Measurements from ENCODE around the gene SCLY.
"Not testable (repeated sequence)": the region's sequence is repeated elsewhere in the genome, so short reads cannot be mapped to it uniquely, and the experiment has no call there.

SCLY gene, protein sequence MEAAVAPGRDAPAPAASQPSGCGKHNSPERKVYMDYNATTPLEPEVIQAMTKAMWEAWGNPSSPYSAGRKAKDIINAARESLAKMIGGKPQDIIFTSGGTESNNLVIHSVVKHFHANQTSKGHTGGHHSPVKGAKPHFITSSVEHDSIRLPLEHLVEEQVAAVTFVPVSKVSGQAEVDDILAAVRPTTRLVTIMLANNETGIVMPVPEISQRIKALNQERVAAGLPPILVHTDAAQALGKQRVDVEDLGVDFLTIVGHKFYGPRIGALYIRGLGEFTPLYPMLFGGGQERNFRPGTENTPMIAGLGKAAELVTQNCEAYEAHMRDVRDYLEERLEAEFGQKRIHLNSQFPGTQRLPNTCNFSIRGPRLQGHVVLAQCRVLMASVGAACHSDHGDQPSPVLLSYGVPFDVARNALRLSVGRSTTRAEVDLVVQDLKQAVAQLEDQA

DNA sequence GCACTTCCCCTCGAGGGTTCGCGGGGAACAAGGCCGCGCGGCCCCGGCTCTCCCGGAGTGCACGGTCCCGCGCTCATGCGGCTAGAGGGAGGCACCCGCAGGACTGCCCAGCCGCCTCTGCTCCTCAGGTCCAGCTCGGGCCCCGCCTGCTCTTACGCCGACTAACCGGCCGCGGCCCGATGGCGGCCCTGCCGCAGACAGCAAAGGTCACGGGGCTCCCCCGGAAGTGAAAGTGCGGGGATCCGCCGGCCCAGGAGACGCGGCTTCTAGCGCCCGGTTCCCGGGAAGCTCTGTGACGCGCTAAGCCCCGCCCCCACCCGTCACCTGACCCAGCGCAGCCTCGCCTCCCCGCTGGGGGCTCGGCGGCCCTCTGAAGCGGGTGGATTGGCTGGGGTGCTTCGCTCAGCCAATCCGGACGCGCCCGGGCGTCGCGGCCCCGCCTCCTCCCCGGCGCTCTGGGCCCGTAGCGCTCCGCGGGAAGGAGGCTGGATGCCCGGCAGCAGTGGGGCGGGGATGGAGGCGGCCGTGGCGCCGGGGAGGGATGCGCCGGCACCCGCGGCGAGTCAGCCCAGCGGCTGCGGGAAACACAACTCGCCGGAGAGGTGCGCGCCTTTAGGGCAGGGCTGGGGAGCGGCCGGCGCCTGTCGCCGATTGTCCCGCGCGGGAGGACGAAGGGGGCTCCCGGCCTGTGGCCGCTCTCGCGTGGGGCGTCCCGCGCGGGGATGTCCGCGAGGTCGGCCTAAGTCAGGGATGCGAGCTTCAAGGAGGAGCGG lies at the start of gene SCLY:
Gene SCLY, plus strand, starts transcription at position 460 of the 773 bp plus-strand sequence. Its CDS starts 54 bp downstream, at position 514.
- DNase-seq = peak; percentile 68 to 100 (median 97)

DNA sequence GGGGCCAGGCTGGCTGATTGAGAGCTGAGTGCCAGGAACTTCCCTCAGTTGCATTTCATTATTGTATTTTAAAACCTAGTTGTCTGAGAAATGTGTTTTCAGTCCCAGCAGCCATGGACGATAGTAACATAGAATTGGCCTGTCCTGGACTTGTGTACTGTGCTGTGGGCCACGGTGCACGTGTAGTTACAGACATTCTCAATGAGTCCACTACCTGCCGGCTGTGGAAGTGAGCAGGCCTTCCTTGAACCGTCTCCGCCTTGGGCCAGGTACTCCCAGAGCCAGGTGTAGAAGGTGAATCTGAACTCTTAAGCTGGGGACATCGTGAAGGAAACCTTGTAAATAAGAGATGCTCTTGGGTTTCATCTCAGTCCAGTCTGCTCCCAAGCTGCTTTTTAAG lies 47.0 kb upstream of the SCLY start:
- no peak for DNase-seq

DNA sequence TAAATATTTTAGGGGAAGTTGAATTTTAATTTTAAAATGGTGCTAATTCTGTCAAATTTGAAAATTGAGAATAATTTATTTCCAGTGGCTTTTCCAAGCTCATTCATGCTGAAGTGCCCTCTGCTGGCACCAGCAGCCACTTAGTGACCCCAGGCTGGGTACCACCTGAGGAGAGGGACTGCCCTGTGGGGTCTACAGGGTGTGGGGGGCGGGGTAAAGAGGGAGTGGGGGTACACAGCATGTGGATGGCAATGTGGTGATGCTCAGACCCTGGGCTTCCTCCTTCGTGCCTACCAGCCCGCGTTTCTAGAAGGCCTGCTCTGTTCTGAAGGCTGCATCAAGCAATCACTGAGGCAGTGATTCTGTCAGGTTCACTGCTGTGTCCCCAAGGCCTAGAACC lies 45.1 kb upstream of the SCLY start:
- DNase-seq = peak in 2 of 56 donors; percentile 17 to 21

DNA sequence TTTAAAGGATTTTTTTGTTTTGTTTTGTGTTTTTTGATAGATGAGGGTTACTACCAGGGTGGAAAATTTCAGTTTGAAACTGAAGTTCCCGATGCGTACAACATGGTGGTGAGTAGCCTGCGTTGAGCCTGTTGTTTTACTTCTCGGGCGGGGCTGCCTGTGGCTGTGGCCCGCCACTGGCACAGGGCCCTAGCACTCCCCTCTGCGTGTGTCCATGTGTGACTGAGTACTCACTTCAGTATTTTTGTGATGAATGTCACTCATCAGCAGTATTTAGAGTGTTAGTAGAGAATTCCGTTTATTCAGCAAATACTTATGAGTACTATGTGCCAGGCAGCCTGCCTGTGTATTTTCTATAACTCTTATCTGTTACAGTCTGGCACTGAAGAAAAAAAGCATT lies 44.3 kb upstream of the SCLY start:
- no peak for DNase-seq

DNA sequence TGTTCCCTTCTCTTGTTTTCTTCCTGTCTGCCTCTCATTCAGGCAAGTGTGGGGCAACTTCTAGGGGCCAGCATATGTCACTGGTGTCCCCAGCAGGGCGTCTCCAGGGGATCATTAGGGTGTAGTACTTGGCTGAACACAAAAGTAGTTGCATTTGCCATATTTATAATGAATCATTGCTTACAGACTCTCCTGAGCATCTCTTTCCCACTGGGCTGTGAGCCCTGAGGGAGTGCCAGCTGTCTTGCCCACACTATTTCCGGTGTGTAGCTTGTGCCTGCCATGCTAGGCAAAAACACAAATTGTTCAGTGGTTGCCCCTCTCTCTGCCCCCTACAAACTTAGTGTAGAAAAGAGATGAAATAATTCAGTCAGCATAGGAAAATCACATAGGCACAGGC lies 40.8 kb upstream of the SCLY start:
- no peak for DNase-seq

DNA sequence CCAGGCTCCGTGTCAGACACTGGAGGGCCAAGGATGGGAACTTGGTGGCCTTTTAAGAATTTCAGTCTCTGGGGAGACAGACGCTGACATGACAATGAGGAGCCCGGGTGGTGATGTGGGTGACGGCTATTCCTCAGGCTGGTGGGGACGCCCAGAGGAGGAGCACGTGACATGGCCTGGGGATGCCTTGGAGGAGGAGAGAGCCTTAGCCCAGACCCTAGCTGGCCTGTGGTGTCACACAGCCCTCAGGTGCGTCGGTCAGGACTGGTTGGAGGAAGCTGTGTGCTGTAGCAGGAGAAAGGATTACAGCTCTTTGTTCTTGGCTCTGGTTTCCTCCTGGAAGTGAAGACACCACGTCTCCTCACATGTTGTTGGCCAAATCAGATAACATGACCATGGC lies 40.0 kb upstream of the SCLY start:
- DNase-seq = no peak

DNA sequence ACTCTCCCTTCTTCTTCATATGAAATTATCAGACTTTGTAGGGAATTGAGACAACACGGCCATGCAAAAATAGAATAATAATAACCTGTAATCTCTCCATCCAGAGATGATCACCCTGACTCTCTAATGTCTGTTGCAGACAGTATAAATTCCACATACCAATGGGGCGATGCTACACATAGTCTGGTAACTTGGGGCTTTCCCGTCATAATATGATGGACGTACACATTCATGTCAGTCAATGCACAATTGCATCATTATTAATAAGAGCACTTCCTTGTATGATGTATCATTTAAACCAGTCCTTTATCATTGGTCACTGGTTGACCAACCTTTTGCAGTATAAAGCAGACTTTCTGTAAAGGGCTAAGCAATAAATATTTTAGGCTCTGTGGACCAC lies 39.5 kb upstream of the SCLY start:
- no peak for DNase-seq

DNA sequence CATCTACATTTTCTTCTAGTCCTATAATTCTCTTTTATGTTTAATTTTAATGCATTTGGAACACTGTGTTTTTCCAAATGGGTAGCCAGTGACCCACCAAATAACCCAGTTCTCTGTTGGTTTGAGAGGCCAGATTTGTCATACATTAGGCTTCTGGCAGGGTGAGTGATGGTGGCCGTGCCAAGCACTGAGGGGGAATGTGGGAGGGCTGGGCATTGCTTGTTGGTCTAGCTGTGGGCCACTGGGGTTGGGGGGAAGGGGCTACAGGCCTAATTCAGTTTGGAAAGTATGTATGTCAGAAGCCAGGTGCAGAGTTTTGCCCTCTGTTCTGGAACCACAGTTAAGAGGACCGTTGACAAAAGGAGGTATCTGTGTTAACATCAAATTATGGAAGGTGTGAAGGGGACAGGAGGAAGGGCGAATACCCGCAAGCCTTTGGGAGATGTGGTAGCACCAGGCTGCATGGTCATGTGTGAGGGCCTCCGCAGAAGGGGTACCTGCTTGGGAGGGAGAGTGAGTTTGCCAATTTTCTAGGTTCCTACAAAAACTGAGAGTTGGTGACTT lies 38.1 kb upstream of the SCLY start:
- no peak for DNase-seq

DNA sequence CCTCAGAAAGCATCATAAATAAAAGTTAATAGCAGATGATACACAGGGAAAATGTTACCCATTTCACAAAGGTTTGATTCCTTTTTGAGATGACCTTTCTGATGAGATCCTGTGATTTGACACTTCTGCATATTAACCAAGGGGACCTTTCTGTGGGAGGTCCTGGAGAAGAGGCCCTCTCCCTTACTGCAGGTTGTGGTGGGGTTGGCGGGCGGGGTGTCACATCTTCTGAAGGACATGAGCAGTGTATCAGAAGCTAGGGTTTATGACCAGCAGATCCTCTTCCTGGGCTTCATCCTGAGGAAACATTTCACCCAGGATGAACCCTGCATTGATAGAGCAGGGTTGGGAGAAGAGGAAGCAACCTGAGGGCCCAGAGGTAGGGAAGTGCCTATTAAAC lies 37.2 kb upstream of the SCLY start:
- no peak for DNase-seq

DNA sequence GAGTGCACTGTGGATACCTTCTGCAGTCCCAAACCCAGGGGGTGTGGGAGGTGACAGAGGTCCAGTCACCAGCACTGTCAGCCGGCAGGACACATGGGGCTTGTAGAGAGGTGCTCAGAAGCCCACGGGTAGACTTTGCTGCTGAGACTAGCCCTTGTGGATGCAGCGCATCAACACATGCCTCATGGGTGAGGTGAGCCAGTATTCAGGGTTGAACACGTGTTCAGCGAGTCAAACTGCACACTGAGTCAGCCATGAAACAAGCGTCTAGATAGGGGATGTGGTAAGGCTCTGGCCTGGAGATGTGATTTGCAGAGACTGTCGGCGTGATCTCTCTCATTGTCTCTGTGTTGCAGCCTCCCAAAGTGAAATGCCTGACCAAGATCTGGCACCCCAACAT lies 35.8 kb upstream of the SCLY start:
- DNase-seq = no peak

DNA sequence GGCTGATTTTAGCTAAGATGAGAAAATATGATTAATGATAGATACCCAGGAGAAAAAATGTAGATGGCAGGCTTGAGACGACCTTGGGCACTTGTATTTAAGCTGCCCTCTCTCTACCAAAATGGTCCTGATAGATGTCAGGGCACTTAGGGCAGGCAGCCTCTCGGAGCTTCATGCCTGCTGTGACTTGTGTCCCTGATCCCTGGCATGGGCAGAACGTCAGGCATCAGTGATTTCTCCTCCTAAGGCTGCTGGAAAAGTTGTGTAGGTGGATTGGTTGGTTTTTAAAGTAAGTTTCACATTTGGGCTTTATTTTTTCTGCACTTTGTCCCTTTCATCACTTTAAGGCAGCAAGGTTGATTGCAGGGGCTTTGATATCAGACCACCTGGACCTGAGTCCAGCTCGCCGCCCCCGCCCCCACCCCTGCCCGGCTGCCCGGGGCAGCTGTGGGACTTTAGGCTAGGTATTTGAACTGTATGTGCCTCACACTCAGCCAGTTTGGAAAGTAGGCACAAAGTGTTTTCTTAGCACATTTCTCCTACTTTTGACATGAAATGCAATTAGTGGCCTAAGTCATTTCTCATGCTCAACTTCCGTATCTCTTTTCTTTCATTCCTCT lies 35.0 kb upstream of the SCLY start:
- no peak for DNase-seq

DNA sequence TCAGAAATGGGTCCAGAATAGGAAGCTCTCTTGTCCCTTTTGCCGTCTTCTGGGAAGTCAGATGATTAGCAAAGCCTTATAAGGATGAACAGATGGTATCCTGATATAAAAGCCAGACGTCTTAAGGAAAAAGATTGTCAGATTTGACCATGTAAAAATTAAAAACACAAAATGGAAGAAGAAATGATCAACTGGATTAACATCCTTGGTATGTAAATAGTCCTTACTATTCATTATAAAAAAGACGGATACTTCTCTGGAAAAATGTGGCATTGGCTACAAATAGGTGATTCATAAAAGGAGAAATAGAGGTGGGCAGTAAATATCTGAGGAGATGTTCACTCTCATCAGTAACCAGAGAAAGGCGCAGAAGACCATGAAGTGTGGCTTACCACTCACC lies 33.7 kb upstream of the SCLY start:
- no peak for DNase-seq

DNA sequence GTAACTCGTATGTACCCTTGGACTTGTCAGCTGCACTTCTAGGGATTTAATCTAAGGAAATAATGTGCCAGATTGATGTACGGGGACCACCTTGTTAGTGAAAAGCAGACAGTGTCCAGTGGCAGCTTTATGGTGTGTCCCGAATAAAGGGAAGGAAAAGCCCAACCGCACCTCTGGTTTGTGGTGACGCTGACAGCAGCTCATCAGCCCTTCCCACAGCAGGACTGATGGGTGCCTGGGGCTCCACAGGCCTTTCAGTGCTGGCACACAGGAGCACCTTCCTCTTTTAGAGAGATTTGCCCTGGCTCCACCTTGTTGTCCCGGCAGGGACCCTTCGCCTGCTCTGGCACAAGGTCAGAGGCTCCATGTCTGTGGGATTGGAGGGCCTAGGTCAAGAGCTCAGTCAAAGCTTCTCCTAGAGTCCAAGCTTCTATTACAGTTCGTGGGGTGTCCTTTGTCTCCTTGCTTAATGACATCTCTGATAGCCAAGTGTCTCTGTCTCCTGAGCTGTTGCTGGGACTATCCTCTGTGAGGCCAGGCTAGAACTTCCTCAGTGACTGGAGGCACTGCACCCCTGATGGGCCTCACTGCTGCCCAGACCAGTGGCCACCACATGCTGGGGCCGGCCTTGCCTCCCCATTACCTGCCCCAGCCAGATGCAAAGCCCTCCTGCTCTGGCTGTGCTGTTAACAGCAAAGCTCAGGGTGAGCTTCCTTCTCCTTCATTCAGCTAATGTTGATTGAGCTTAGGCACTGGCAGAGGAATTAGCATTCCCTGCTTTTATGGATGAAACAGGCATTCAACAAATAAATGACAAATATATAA lies 33.0 kb upstream of the SCLY start:
- DNase-seq = no peak

DNA sequence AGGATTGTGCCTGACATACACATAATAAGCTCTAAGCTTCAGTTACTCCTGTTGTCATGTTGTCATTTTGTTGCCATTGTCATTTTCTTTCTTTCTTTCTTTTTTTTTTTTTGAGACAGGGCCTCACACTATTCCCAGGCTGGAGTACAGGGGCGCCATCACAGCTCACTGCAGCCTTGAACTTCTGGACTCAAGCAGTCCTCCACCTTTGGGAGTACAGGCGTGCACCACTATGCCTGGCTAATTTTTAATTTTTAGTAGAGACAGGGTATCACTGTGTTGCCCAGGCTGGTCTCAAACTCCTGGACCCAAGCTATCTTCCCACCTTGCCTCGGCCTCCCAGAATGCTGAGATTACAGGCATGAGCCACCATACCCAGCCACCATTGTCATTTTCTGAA lies 30.9 kb upstream of the SCLY start:
- DNase-seq = no peak

DNA sequence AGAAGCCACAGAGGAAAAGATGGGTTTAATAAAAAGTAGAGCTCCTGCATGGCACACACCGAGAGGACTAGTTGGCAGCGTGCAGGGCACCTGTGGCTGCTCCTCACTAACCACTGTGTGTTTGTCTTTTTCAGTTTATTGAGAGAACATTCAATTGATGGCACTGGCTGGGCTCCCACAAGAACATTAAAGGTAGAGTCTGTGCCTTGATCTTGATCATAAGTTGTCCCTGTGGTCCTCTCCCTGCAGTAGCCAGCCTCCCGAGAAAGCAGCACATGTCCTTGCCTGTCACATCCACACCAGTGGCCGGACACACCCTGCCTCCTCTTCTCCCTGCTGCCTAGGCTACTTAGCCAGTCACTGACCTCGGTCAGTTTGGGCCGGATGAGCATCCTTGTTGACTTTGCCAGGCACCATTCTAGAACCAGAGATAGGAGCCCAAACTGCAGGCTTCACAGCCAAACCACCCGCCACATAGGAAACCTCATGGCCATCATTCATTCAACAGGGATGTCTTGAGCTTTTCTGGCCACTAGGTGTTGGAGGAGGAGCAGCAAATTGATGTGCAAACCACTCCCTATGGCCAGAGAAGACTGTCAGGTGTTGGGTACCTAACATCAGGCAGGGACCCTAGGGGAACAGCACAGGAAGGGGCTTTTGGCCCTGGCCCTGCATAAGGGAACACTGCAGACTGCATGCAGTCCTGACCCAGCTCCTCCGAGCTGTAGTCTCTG lies 30.2 kb upstream of the SCLY start:
- DNase-seq = no peak

DNA sequence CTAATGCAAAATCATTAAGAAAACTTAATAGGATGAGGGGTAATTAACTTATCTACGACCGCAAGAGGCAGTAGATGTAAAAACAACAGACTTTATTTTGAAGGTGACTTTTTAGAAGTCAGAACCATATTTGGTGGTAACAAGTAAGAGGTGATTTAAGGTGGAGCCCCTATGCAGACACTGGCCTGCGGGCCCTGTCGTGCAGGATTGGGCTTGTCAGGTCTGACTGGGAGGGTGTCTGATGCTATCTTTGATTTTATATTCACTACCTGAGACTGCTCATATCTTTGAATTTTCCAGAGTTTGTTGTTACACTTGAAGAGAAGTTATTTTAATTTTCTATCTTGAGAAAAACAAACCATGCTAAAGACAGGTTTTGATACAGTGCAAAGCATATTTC lies 29.1 kb upstream of the SCLY start:
- DNase-seq = no peak

DNA sequence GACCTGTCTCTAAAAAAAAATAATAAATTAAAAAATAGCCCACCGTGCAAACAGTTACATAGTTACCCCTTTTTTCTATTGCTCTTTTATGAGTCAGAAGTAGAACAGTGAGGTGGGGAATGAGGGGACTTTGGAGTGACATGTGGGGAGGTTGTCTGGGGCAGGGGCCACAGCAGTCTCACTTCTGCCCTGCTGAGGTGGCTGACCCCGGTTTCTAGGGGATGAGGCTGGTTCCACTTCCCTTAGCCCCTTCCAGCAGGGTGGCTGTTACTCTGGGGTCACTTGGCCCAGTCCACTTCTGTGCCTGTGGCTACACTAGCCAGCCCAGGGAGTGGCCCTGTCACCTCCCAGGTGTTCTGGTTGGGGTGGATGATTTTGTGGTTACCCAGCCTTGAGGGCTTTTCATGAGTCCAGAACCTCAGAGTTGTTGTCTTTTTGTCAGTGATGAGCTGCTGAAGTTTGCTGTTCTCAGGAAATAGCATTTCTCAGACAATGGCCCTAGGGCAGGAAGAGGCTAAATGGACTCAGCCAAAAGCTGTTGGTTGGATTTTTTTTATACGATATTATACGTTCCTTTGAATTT lies 28.0 kb upstream of the SCLY start:
- no peak for DNase-seq

DNA sequence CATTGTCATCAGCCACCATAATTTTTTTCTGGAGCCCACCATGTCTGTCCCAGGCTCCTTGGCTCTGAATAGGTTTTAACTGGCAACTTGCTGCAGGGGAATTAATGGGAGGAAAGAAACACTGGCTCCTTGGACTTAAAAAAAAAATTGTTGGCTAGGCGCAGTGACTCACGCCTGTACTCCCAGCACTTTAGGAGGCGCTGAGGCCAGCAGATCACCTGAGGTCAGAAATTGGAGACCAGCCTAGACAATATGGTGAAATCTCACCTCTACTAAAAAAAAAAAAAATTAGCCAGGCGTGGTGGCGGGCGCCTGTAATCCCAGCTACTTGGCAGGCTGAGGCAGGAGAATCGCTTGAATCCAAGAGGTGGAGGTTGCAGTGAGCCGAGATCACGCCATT lies 26.8 kb upstream of the SCLY start:
- DNase-seq = not testable (repeated sequence)

DNA sequence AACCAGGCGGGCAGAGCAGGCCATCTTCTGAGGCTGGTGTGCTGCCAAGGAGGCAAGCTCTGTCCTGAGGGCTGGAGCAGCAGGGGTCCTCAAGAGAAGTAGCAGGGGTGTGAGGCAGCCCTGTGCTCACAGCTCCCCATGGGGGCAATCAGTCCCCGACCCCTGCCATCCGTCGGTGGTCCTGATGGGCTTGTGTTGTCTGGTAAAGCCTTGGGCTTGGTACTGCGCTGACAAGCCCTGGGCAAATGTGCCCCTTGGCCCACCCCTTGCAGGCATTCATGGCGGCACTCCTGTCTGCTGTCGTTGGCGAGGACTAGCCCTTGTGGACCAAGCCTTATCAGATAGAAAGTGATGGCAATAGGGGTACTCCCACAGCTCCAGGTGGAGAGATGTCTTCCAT lies 22.6 kb upstream of the SCLY start:
- no peak for DNase-seq

DNA sequence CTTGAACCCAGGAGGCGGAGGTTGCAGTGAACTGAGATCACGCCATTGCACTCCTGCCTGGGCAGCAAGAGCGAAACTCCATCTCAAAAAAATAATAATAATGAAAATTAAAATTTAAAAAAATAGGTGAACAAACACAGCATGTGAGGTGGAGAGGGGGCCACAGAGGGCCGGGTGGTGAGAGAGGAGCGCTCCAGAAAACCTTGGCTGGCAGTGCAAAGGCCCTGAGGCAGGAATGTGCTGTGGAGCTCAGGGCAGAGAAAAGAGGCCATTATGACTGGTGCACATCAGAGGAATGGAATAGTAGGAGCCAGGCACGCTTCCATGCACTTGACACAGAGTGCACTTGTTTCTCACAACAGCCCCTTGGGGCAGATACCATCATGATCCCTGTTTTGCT lies 21.6 kb upstream of the SCLY start:
- no peak for DNase-seq
